Left renal pelvis (tissue), 4 donors: Measurements from ENCODE around the gene RGMA. TPM values are rescaled to one million over a fixed set of nuclear protein-coding genes. Genes with fewer than 3 reads are reported as not detected.
"Not testable (repeated sequence)": the region's sequence is repeated elsewhere in the genome, so short reads cannot be mapped to it uniquely, and the experiment has no call there.

Experiments
- DNase-seq, 4 donors: peaks; one replicate each; pipeline ENCODE4 v3.0.0-alpha.2; 2013; ENCODE audit warnings: low read depth in 4 of 4, low spot score in 3 of 4
- polyA plus RNA-seq, 4 donors: library from polyadenylated mRNA; unstranded; fragments of 120-200 nt; gene quantifications; one replicate each; pipeline ENCODE4 v1.2.1, GENCODE V29; 2013; ENCODE audit not compliant: insufficient read length in 4 of 4

Gene RGMA
- polyA plus RNA-seq, 4 donors = 7.2 to 37.5 (median 11.4) TPM

DNA sequence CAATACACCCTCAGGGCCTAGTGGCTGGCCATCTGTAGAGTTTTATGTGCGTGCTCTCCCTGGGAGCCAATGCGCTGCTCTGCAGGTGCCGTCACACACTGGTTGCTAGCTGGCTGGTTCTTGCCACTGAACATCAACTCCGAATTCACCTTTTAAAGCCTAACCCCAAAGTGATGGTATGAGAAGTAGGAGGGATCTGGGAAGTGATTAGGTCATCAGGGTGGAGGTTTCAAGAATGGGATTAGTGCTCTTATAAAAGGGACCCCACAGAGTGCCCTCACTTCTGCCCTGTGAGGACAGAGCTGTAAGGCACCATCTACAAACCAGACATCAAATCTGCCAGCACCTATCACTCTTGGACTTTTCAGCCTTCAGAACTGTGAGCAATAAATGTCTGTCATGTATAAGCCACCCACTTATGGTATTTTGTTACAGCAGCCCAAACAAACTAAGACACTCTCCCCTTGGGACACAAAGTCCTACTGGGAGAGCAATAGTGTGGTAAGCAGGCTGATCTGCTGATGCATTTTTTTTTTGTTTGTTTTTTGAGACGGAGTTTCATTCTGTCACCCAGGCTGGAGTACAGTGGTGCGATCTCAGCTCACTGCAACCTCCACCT is 20.3 kb downstream of the RGMA start:
- no peak for DNase-seq

DNA sequence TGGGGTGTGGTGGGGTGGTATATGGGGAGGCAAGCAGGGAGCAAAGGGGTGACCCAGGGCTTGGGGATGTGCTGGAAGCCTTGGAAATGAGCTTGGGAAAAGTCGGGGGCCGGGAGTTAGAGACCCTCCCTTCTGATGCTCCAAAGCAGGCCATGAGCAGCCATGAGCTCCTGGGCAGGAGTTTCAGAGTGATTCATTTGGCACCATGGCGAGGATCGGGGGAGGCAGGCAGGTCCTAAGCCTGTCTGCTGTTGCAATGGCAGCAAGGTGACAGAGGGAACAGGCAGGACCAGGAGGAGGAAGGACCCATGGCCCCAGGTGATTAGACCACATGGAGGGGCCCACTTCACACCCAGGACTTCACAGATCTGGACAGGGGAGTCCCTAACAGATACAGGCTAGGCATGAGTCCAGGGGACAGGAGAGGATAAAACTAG is 21.3 kb downstream of the RGMA start:
- DNase-seq = no peak

DNA sequence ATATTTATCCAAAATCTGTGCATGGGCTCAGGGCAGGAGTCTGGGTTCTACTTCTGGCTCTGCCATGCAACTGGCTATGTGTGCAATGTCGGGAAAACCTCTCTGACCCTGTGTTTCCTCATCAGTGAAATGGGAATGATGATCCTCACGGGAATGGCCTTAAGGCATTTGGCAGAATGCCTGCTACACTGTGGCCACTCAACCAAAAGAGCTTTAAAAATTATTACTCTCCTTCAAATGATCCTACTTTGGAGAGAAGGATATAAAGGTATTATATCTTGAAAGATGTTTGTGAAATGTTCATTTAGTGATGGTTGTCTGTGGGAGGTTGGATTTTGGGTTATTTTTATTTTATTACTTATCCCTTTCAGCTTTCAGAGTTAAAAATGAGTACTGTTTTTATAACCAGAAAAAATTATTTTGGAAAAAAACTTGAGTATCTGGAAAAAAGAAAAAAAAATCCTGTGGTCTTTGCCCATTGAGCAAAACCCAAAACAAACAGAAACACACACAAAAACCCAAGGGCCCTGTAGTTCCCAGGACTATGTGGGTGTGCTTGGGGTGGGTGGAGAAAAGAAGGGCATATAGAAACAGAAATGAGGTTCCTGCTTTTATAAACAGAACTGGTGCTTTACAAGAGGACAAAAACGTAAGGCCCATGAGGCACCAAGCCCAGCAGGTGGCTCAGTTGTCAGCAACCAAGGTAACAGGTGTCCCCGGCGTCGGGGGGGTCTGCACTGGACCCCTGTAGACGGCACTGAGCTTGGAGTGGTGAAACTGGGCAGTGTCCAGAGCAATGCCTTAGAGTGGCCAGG is 22.0 kb downstream of the RGMA start:
- no peak for DNase-seq

DNA sequence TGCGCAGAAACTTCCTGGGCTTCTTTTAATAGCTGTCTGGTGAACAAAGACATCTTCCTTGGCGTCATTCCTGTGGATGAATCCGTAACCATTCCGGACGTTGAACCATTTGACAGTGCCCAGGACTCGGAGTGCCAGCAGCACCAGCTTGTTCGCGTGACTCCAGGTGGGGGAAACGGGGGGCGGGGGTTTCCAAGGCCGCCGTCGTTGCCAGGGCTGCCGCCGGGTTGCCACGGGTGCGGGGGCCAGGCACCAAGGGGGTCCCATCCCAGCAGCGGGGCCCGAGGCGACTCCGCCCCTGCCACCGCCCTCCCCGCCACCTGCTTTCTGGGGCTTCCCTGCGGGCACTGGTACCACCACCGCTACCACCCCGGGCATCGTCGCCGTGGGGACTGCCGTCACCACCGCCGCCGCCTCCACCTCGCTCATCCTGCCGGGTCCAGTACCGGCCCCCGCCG is 22.8 kb downstream of the RGMA start:
- DNase-seq = no peak

DNA sequence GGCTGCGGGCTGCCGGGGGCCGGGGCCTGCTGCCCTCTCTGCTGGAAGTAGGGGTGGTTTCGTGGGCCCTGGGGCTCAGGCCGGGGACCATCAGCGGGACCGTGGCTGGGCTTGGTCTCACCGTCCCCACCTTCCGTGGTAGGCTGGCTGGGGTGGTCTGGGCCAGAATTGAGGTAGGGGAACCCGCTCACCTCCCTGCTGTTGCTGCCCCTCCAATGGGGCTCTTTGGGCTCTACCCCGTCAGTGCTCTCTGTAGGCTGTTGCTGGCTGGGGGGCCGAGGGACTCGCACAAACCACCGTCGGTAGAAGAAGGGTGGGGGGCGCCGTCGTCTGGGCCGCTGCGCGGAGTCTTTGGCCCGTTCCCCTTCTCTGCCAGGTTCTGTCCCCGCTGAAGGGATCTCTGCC is 23.4 kb downstream of the RGMA start:
- no peak for DNase-seq

DNA sequence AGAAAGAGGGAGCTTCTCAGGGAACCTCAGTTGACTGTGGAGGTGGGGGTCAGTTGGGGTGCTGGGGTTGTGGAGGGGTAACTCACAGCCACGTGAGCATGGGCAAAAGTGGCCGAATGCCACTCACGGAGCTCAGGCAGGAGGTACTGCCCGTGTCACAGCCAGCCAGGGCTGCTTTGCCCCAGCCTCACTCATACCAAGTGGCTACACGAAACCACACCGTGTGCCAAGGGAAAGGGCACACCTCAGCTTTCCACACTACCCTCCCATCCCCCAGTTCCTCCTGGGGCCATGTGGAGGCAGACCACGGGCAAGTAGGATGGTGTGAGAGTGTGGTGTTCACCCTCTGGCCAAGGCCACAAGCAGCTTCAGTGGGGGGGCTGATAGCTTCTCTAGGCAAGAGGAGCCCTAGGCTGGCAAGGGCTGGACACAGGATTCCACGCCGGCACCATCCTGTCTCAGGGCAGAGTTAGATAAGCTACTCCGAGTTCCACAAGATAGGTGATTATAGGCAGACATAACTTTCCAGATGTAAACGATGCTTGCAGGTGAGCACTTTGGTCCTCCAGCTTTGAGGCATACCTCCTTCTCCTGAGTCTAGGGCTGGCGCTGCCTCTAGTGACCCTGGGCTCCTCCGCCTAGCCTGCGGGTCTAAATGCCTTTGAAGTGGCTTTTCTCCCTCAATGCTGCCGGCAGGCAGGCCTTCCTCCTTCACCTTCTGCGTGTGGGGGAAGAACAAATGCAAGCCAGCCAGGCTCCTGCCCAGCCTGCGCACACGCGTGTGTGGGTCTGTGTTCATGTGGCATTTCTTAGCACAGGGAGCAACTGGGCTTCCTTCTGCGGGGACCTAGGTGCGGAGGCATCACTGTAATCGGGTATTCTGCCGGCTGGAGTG is 25.0 kb downstream of the RGMA start:
- no peak for DNase-seq

DNA sequence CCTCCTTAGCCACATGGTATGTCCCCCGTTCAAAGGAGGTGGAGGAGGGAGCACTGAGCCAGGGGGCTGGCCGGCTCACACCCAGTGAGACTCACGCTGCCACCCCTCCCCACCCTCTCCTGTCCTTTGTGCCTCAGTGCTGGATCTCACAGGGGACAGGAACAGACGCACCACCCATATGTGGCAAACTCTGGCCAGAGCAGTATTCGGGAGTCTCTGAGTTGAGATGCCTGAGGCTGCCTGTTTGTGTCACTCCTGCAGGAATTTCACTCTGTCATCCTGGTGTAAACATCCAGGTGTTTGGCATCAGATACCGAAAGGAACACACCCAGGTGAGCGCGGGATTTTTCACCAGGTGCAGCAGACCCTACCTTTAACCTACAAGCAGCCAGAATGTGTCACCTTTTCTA is 25.7 kb downstream of the RGMA start:
- DNase-seq = no peak

DNA sequence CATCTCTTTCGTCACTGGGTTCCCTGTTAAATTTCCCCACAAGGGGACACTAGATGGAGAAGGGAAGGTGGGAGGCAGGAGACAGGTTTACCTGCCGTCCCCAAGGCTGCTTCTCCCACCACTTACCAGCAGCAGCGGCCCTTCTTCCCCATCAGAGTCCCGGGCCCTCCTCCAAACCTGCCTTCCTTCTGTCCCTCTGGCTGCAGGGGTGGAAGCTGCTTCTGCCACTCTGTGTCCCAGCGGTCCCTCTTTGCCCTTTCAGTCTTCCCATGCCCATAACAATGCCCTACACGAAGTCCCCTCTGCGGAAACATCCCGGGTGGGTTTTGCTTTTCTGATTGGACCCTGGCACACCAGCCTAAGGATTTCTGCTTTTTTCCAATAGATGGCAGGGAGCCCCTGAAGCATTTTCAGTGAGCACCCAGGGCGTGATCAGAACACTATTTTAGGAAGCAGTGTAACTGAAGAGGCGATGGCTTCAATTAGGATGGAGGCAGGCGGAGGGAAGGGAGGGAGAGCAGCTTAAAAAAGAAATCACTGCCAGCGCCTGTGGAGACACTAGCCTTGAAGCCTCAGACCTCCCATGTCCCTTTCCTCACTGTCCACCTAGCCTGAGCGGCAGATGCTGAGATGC is 26.3 kb downstream of the RGMA start:
- DNase-seq = not testable (repeated sequence)

DNA sequence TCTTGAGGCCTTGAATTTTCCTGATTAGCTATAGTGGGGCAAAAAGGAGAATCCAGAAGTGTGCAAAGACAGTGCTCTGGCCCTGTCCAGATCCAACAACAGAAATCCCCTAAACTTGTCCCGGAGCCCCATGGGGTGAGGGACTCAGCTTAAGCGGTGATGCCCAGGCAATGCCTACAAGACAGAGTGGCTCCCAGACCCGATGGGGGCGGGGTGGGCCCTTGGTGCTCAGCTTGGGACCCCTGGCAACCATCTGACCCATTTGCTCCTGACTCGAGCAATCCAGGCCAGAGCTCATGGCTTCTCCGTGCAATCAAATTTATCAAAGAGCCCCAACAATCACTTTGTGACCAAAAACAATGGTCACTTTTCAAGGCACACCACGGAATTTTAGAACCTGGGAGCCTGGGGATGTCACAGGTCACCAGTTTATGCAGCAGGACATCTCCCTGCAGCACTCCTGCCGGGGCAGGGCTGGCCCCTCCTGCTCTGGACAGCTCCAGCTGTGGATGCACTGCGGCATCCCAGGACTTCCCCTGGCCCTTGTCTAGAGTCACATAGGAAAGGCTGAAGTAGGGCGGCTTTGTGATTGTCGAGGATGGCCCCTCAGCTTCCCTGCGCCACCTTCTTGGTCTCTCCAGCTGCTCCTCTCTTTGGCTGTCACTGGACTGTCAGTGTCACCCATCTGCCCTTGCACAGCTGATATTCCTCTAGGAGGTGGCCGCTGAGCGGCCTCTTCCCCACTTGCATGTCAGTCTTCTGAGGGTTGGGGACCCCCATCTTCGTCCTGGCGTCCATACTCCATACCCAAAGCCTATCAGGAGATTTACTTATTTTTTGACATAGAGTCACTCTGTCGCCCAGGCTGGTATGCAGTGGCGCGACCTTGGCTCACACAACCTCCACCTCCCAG is 28.4 kb downstream of the RGMA start:
- DNase-seq = no peak

DNA sequence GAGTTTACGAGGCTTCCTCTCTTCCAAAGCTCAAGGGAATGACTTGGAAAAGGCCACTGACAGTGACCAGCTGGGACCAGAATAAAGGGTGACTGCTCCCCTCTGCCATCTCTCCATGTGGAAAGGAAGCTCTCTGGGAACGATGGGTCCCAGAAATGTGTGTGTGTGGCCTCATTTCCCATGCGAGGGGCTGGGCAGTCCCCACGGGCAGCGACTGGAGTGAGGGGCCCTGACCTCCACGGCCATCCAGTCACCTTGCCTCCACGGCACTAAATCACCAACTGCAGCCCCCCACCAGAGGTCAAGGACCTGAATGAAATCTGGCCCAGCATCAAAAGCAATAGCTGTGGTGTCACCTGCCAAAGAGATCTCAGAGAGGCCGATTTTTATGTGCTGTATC is 29.6 kb downstream of the RGMA start:
- DNase-seq = no peak

DNA sequence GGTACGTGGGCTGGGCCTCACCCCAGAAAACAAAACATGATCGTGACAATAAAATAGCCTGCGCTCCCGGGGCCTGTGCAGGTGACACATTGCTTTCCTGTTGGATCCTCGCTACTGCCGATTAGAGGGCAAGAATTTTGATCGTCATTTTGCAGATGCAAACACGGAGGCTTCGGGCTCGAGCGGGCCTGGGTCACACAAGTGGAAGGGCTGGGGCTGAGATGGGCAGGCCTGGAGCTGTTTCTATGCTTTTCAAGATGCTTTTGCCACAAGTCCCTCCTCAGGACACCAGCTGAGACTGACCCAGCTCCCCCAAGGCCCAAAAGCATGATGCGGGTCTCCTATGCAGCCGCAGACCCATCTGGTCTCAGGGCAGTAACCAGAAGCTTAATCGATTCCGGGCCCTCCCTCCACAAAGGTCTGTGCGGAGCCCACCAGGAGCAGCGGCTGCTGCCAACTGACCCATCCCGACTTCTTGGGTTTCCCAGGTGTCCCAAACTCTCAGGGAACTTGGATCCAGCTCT is 30.0 kb downstream of the RGMA start:
- DNase-seq = no peak

DNA sequence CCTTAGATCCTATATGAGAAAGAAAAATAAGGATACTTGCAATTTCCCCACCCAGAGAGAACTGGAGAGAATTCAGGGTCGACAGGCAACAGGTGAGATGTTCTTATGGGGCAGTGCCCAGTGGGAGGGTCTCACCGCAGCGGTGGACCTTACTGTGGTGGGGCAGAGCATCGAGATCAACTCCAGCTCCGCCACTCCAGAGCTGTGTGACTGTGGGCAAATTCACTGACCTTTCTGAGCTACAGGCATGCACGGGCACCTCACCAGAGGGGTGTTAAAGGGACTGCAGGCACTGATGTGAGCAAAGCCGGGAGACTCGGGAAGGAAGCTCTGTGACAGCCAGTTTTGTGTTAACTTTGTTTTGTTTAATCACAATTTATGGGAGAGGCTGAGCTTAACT is 30.9 kb downstream of the RGMA start:
- no peak for DNase-seq

DNA sequence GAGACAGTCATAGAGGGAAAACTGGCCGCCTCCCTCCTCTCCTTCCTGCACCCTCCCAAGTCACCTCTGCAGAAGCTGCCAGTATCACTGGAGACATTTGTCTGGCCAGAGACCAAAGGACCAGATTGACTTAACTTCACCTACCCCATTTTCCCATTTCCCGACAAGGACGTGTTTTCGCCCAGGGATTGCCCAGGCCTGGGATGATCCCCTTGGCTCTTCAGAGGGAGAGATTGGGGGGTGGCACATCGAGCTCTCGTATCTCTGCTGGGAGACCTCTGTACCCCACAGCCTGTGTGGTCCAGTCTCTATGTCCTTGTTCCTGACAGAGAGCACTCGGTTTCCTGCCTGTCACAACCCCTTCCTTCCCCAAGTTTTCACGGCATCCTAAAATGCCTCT is 31.4 kb downstream of the RGMA start:
- no peak for DNase-seq

DNA sequence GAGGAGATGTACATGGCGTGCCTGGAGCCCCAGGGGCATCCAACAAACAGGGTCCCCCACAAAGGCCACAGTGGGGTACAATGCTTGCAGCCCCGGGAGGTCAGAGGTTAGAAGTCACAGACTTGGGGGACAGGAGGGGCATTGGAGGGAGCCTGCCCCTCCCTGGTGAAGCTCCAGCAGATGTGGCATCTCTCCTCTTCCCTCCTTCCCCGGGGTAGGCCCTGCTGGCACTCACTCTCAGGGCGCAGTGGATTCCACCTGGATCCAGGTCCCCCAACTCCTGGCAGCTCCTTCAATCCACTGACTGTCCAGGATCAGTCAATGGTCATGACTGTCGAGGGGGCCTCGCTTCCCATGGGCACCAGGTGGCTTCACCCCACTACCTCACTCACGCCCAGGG is 32.2 kb downstream of the RGMA start:
- DNase-seq = no peak

DNA sequence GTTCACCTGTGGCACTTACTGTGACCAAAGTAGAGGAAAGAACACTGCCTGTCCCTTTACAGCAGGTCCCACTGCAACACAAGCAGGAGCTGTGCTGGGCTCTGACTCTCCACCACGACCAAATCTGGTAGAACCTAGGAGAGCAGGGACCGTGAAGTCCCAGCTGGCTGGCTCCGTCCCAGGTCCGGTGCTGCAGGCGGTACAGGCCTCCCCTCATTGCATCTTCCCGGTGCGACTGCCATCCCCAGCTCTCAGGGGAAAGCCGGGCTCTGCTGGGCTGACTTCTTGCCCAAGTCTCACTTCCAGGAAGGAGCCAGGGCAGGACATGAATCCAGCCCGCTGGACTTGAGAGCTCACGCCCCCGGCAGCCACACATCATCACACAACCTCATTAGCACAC is 33.8 kb downstream of the RGMA start:
- no peak for DNase-seq

DNA sequence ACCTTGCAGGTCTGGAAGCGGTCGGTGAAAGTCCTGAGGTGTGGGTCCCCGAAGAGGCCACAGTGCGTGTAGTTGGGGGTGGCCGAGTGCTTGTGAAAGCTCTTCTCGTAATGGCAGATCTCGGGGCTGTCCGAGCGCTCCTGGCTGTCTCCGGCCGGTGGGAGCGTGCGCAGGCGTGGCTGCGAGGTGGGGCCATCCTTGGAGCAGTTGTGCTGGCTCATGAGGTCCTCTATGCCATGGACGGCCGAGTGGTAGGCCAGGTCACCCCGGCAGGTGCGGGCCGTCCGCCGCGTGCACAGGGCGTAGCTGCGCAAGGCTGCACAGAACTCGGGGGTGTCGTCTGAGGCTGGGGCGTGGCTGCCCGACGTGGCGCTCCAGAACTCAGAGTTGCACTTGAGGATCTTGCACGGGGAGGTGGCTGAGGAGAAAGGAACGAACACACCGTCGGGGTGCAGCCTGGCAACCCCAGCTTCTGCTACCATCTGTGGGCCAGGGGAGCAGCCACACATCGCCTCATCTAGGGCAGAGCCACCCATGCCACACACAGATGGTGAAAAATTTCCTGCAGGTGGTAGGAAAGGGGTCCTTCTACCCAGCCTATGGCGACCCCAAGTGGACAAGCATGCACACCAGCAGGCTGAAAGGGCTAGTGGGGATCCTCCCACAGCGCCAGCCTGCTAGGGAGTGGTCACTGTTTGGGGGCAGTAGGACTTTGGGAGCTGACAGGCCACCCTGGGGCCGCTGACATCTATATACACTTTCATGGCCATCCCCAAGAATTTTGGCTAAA is 36.7 kb downstream of the RGMA start:
- DNase-seq = no peak

DNA sequence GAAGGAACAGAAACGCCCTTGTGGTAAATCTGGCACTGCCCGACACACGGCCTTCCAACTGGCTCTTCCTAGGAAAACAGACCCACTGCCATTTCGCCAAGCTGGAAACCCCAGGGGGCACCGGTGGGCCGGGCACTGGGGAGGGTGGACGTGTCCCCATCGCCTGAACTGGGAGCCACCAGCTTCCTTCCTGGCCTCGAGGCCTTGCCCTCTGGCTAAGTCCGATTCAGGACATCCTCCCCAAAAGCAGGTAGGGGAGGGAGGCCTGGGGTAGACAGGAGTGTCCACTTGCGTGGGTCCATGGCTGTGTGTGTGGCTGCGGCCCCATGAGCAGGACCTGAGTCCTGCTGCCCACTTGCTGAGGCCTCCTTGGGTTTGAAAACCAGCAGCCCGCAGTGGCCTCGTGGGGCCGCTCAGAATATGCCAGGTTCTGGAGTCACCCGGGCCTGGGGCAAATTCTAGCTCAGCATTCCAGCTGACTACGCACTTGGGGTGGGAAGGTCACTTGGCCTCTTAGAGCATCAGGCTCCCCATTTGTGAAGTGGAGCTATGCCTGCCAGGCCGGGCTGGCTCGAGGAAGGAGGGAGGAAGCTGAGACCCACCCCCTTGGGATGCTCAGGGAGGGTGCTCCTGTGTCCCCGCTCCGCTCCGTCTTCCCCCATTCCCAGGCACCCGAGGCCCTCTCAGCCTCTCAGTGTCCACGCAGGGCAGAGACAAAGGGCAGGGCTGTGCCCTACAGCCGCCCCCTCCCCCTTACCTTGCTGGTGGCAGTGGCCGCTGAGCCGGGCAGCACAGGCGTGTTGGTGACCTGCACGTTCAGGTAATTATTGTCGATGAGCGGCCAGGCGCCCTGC is 37.5 kb downstream of the RGMA start:
- no peak for DNase-seq

DNA sequence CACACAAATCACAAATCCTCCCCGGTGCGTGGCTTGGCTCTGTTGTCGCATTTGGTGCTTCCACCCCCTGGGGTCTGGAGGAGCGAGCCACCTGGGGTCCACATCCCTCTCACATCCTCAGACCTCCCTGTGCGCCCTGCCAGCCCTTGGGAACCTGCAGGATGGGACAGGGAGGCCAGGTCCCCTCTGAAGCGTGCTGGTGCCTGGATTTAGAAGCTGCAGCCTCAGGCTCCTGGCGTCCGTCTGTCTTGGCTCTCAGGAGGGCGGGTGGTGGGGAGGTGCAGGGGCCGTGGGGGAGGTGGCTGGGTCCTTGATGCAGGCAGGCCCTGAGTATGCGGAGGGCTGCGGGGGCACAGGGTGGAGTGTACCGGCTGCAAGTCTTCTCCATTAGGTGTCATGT is 38.4 kb downstream of the RGMA start:
- DNase-seq = no peak
